ENCODE measurements around the gene DFFA.
"Not testable (repeated sequence)": the region's sequence is repeated elsewhere in the genome, so short reads cannot be mapped to it uniquely, and the experiment has no call there.

The DFFA gene

DNA sequence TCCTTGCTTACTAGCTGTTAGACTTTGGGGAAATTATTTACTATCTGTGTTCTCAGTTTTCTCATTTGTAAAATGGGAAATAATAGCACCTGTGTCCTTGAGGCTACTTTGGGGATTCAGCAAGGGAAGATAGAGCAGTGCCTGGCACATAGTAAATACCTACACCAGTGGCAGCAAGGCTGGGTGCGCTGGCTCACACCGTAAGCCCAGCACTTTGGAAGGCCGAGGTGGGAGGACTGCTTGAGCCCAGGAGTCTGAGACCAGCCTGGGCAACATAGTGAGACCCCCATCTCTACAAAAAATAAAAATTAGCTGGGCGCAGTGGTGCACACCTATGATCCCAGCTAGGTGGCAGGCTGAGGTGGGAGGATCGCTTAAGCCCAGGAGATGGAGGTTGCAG is 50.7 kb downstream of the DFFA start:
- Mint-ChIP-seq H3K9me3 (no peaks in the 10 kb centered on the region), H3K36me3 (peaks cover 25% of the 10 kb centered on the region), H3K27ac (no peak overlapping the region), H3K4me1 (no peaks in the 10 kb centered on the region), H3K27me3 (no peaks in the 10 kb centered on the region), H3K4me3 (no peak overlapping the region)
- DNase-seq (ENCODE audit: low spot score in 2 of 2) (no peak), ATAC-seq (ENCODE audit: low read depth) (no peak)

DNA sequence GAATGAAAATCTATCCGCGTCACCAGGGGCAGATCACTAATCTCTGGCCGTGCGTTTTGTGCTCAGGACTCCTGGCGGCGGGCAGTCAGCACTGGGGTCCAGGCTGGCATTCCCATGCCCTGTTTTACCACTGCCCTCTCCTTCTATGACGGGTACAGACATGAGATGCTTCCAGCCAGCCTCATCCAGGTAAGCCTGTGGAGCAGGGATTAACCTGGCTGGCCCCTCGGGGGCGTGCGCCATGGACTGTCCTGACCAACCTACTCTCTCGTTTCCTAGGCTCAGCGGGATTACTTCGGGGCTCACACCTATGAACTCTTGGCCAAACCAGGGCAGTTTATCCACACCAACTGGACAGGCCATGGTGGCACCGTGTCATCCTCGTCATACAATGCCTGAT is 53.0 kb downstream of the DFFA start:
- H3K27me3 Mint-ChIP-seq = no peaks in the 10 kb centered on the region
- H3K4me1 Mint-ChIP-seq = no peaks in the 10 kb centered on the region
- H3K9me3 Mint-ChIP-seq = no peaks in the 10 kb centered on the region
- H3K36me3 Mint-ChIP-seq = peaks cover 30% of the 10 kb centered on the region
- H3K4me3 Mint-ChIP-seq = no peak overlapping the region
- DNase-seq (ENCODE audit: low spot score in 2 of 2) = no peak
- no peak overlapping the region for H3K27ac Mint-ChIP-seq
- no peak for ATAC-seq (ENCODE audit: low read depth)

DNA sequence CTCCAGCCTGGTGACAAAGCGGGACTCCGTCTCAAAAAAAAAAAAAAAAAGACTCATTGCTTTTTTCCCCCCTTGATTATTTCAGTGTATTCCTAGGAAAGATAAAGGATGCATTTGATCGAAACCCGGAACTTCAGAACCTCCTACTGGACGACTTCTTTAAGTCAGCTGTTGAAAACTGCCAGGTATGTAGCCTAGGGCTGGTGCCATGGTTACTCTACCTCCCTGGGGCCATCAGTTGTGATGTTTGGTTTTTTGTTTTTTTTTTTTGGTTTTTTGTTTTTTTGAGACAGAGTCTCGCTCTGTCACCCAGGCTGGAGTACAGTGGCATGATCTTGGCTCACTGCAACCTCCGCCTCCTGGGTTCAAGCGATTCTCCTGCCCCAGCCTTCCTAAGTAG is 53.6 kb downstream of the DFFA start:
- H3K4me1 Mint-ChIP-seq; DNase-seq (ENCODE audit: low spot score in 2 of 2); ATAC-seq (ENCODE audit: low read depth); H3K9me3 Mint-ChIP-seq; H3K27ac Mint-ChIP-seq; H3K4me3 Mint-ChIP-seq; H3K27me3 Mint-ChIP-seq: not testable (repeated sequence)
- H3K36me3 Mint-ChIP-seq = peaks cover 34% of the 10 kb centered on the region

DNA sequence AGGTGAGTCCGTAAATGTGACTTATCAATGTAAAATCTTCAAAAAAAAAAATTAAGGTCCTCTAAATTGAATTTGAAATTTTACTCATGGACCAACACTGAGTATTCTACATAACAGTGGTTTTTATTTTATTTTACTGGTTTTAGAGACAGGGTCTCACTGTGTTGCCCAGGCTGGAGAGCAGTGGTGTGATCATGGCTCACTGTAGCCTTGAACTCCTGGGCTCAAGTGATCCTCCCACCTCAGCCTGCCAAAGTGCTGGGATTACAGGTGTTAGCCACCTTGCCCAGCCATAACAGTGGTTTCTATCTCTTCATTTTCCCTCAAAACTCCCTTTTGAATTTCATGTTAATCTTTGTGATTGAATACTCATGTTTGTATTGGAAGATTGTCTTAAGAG is 56.4 kb downstream of the DFFA start:
- DNase-seq (ENCODE audit: low spot score in 2 of 2); H3K27me3 Mint-ChIP-seq; H3K4me3 Mint-ChIP-seq; H3K9me3 Mint-ChIP-seq; H3K4me1 Mint-ChIP-seq; ATAC-seq (ENCODE audit: low read depth); H3K27ac Mint-ChIP-seq: not testable (repeated sequence)
- H3K36me3 Mint-ChIP-seq = peaks cover 55% of the 10 kb centered on the region

DNA sequence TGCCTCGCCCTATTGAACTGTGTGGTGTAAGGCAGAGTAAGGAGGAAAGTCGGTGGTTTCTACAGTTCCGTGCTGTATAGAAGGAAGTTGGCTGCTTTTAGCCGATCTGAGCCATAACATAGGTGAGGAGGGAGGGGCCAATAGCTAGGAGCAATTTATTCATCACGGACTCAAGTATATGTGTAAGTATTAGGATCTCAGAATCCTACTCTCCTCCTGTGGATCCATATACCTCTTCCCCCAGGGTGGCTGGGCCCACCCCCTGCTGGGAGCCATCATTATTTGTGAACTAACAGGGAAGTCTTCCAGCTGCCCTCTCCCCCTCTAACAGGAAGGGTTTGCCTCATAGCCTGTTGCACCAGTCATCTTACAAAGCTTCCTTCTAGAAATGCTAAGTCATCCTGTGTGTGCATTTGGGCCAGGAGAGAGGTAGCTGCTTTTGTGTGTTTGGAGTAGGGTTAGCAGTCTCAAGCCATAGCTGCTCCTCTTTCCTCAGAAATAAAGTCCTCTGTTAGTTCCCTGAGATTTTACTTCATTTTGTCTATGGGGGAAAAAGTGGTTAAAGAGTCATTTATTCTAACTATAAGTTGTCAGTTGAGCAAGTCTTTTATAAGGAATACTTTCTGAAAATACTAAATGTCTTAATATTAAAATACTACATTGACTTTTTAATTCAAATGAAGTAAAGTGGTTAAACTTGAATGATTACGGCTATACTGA is 57.0 kb downstream of the DFFA start:
- no peaks in the 10 kb centered on the region for H3K4me1 Mint-ChIP-seq
- no peak overlapping the region for H3K4me3 Mint-ChIP-seq
- peaks cover 56% of the 10 kb centered on the region for H3K36me3 Mint-ChIP-seq
- H3K9me3 Mint-ChIP-seq = no peaks in the 10 kb centered on the region
- peak overlapping the region; percentile 82 for H3K27ac Mint-ChIP-seq
- no peaks in the 10 kb centered on the region for H3K27me3 Mint-ChIP-seq
- no peak for ATAC-seq (ENCODE audit: low read depth)
- no peak for DNase-seq (ENCODE audit: low spot score in 2 of 2)

DNA sequence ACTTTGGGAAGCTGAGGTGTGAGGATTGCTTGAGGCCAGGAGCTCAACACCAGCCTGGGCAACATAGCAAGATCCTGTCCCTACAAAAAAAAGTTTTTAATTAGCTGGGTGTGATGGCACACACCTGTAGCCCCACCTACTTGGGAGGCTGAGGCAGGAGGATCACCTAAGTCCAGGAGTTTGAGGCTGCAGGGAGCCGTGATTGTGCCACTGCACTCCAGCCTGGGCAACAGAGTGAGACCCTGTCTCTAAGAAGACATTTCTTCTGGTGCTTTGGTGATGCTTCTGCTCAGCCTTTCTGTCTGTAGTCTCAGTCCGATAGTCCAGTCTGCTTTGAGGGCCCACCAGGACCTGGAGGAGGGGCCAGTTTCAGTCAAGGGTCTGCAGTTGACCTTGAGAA is 65.1 kb downstream of the DFFA start:
- no peaks in the 10 kb centered on the region for H3K27me3 Mint-ChIP-seq
- no peak for DNase-seq (ENCODE audit: low spot score in 2 of 2)
- ATAC-seq (ENCODE audit: low read depth) = no peak
- peaks cover 31% of the 10 kb centered on the region for H3K36me3 Mint-ChIP-seq
- no peak overlapping the region for H3K27ac Mint-ChIP-seq
- H3K4me3 Mint-ChIP-seq = no peak overlapping the region
- no peaks in the 10 kb centered on the region for H3K4me1 Mint-ChIP-seq
- H3K9me3 Mint-ChIP-seq = no peaks in the 10 kb centered on the region

Data from memory B cell (primary cell).